ENCODE measurements around the gene DUS1L. TPM values are rescaled to one million over a fixed set of nuclear protein-coding genes. Genes with fewer than 3 reads are reported as not detected.

The DUS1L gene
- total and polyA plus RNA-seq, 7 donors, result 72.6 to 170 (median 117) TPM

DNA sequence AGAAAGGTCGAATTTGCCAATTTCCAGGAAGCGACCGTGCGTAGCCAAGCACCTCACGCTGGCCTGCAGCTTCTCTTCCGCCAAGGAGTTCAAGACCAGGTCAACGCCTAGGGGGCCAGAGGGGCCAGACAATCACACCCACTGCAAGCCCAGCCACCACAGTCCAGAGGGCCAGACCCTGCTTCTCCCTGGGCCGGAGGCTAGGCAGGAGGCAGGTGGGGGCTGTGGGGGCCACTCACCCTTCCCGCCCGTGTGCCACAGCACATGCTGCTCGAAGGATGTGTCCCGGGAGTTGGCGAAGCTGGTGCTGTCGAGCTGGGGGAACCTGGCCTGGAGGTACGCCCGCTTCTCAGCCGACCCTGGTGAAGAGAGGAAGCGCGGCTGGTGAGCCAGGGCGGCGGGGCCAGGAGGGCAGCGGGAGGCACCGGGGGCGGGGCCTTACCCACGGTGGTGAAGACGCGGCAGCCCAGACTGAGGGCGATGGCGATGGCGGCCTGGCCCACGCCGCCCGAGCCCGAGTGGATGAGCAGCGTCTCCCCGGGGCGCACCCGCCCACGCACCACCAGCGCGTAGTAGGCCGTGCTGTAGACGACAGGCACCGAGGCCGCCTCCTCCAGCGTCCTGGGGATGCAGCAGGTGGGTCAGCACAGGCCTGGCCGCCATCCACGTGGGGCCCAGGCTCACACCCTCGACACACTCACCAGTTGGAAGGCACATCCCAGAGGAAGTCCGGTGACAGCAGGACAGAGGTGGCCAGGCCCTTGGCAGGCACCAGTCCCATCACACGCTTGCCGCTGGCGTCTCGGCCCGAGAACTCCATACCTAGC, 18.1 kb upstream of the DUS1L start:
- no peak overlapping the region for H3K4me3 ChIP-seq
- H3K27ac ChIP-seq, result no peak overlapping the region
- H3K4me1 ChIP-seq, result no peaks in the 10 kb centered on the region
- DNase-seq (peak in 1 of 2 donors; percentile 53), ATAC-seq (no peak)
- intact Hi-C loops (cut with DNase I), result no loop called here
- TF ChIP-seq, protein P1, sequence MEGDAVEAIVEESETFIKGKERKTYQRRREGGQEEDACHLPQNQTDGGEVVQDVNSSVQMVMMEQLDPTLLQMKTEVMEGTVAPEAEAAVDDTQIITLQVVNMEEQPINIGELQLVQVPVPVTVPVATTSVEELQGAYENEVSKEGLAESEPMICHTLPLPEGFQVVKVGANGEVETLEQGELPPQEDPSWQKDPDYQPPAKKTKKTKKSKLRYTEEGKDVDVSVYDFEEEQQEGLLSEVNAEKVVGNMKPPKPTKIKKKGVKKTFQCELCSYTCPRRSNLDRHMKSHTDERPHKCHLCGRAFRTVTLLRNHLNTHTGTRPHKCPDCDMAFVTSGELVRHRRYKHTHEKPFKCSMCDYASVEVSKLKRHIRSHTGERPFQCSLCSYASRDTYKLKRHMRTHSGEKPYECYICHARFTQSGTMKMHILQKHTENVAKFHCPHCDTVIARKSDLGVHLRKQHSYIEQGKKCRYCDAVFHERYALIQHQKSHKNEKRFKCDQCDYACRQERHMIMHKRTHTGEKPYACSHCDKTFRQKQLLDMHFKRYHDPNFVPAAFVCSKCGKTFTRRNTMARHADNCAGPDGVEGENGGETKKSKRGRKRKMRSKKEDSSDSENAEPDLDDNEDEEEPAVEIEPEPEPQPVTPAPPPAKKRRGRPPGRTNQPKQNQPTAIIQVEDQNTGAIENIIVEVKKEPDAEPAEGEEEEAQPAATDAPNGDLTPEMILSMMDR (IDR thresholded peaks at IDR 0.05), result no peak
- H3K36me3 ChIP-seq (ENCODE audit: insufficient read depth in 1 of 2, low read depth in 1 of 2), result peaks cover 7 to 99% of the 10 kb centered on the region in 2 donors
- H3K9me3 ChIP-seq, result no peaks in the 10 kb centered on the region
- 91 to 94% (median 91%) methylated on average over 53 to 55 of the region's 55 CpGs for WGBS, 3 donors
- no peaks in the 10 kb centered on the region for H3K27me3 ChIP-seq (ENCODE audit: insufficient read depth in 3 of 3, low read length in 2 of 3)

DNA sequence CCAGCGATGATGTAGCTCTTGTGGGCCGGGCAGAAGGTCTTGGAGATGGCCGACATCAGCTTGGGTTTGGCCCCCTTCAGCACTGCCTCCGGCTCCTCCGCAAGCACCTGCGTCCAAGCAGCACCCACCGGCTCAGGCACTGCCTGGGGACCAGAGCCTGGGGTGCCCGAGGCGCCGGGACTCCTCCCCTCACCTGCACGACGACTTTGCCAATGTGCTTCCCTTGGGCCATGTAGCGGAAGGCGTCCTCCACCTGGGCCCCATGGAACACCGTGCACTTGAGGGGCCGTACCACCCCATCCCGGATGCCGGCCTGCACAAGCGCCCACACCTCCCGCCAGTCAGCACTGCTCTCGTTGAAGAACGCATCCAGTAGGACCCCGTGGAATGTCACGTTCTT, 17.4 kb upstream of the DUS1L start:
- no peaks in the 10 kb centered on the region for H3K27me3 ChIP-seq (ENCODE audit: insufficient read depth in 3 of 3, low read length in 2 of 3)
- DNase-seq (no peak), ATAC-seq (no peak)
- no peak overlapping the region for H3K27ac ChIP-seq
- H3K4me1 ChIP-seq, result no peaks in the 10 kb centered on the region
- intact Hi-C loops (cut with DNase I), result no loop called here
- H3K36me3 ChIP-seq (ENCODE audit: insufficient read depth in 1 of 2, low read depth in 1 of 2), result peaks cover 7 to 92% of the 10 kb centered on the region in 2 donors
- H3K4me3 ChIP-seq, result no peak overlapping the region
- TF ChIP-seq, protein P1 (IDR thresholded peaks at IDR 0.05), result no peak
- whole genome bisulfite sequencing, 3 donors, result 91 to 96% (median 92%) methylated on average over 24 of the region's 24 CpGs
- H3K9me3 ChIP-seq, result no peaks in the 10 kb centered on the region

DNA sequence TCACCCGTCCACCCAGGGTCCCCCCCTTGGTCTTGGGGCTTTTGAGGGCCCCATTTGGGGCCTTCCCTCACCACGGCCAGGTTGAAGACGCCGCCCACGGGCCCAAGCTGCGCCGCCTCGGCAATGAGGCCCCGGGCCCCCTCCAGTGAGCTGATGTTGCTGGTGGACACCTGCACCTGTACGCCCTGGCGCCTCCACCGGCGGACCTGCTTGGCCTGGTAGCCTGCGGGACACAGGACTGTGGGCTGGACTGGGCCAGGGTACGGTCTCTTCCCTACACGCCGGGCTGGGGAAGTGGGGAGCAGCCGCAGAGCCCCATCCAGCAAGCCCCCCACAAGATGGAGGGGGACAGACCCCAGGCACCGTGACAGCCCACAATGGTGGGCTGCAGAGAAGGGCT, 16.9 kb upstream of the DUS1L start:
- no peak for ATAC-seq
- TF ChIP-seq, protein P1 (IDR thresholded peaks at IDR 0.05), result no peak
- DNase-seq, result peak in 1 of 2 donors; percentile 49
- WGBS, 3 donors, result 91 to 93% (median 92%) methylated on average over 18 to 19 of the region's 19 CpGs
- Histone ChIP-seq H3K4me3 (no peak overlapping the region), H3K36me3 (ENCODE audit: insufficient read depth in 1 of 2, low read depth in 1 of 2) (peaks cover 7 to 86% of the 10 kb centered on the region in 2 donors), H3K27me3 (ENCODE audit: insufficient read depth in 3 of 3, low read length in 2 of 3) (no peaks in the 10 kb centered on the region), H3K27ac (no peak overlapping the region), H3K9me3 (no peaks in the 10 kb centered on the region), H3K4me1 (no peaks in the 10 kb centered on the region)
- intact Hi-C loops (cut with DNase I), result no loop called here

DNA sequence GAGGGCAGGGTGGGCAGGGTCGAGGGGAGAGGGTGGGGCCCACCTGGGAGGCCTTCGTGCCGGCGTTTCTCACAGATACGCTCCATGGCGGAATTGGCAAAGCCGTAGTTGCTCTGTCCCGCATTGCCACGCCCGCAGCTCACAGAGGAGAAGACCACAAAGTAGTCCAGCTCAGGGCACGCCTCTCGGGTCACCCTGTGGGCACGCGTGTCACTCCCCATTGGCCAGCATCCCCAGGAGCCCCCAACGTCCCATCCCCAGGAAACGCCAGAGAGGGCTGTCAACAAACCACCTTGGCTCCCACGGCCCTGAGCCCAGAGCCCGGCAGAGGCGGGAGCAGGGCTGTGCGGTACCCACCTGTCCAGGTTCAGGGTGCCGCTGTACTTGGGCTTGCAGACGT, 16.4 kb upstream of the DUS1L start:
- Histone ChIP-seq H3K9me3 (no peaks in the 10 kb centered on the region), H3K36me3 (ENCODE audit: insufficient read depth in 1 of 2, low read depth in 1 of 2) (peaks cover 7 to 81% of the 10 kb centered on the region in 2 donors), H3K4me1 (no peaks in the 10 kb centered on the region), H3K27ac (no peak overlapping the region), H3K4me3 (no peak overlapping the region), H3K27me3 (ENCODE audit: insufficient read depth in 3 of 3, low read length in 2 of 3) (no peaks in the 10 kb centered on the region)
- TF ChIP-seq, protein P1 (IDR thresholded peaks at IDR 0.05), result no peak
- intact Hi-C loops (cut with DNase I), result no loop called here
- 91 to 94% (median 93%) methylated on average over 21 to 22 of the region's 22 CpGs for WGBS, 3 donors
- ATAC-seq (no peak), DNase-seq (peak in 1 of 2 donors; percentile 49)

All from psoas muscle (tissue), 8 donors.